Astrocyte (in vitro differentiated cells and primary cell): ENCODE data around the gene TMEM98.

Source experiments
- CTCF ChIP-seq: IDR thresholded peaks from 2 replicates; pipeline ENCODE4 v1.5.1; 2011; ENCODE audit warnings: low read depth, mild to moderate bottlenecking, inconsistent platforms, low read length, moderate library complexity; ENCODE audit not compliant: insufficient read depth
- EZH2 ChIP-seq: IDR thresholded peaks from 2 replicates; pipeline ENCODE4 v1.6.1; 2012; ENCODE audit warnings: mild to moderate bottlenecking, low read length, inconsistent platforms; ENCODE audit not compliant: insufficient read depth

GRCh38 chr17:32943206-32943605 is 15.3 kb downstream of the TMEM98 start:
- TF ChIP-seq CTCF (no peak), EZH2 (no peak)
